Prostate gland (tissue), 2 donors: Measurements from ENCODE around the gene RUBCN. TPM values are rescaled to one million over a fixed set of nuclear protein-coding genes. Genes with fewer than 3 reads are reported as not detected.
A peak's percentile ranks its signal among the peaks of the same experiment; 100 is the strongest.

Experiments used
- DNase-seq: peaks from one replicate; pipeline ENCODE4 v3.0.0-alpha.2; 2019; ENCODE audit warnings: low spot score
- H3K27ac ChIP-seq, 2 donors: fragments of 200-600 bp; sonication (generic); 2 replicates each; pipeline ENCODE4 v1.5.1; 2017 to 2019
- H3K27me3 ChIP-seq: fragments of 200-600 bp; sonication (generic); replicated peaks from 2 replicates; pipeline ENCODE4 v1.5.1; 2019; ENCODE audit not compliant: insufficient read depth
- H3K36me3 ChIP-seq, 2 donors: fragments of 200-600 bp; sonication (generic); 1 replicate in 1 of 2; 2 replicates in 1 of 2; pipeline versions ENCODE4 v1.5.1 to v1.8.1; 2017 to 2019
- H3K4me1 ChIP-seq: fragments of 200-600 bp; sonication (generic); replicated peaks from 2 replicates; pipeline ENCODE4 v1.5.1; 2019
- H3K4me3 ChIP-seq, 2 donors: fragments of 200-600 bp; sonication (generic); 2 replicates each; pipeline ENCODE4 v1.5.1; 2017 to 2019
- H3K9me3 ChIP-seq: fragments of 200-600 bp; sonication (generic); 2 replicates; pipeline ENCODE4 v1.5.1; 2017
- POLR2A ChIP-seq: fragments of 450-650 bp; IDR thresholded peaks from one replicate; pipeline ENCODE4 v1.6.1; 2016; ENCODE audit warnings: antibody characterized with exemption, mild to moderate bottlenecking
- POLR2AphosphoS5 ChIP-seq: sonication (generic); formaldehyde crosslinking; IDR thresholded peaks from one replicate; pipeline ENCODE4 v1.6.1; 2017; ENCODE audit warnings: antibody characterized with exemption
- WGBS: methylation state at CpG from one replicate; pipeline ENCODE4 v1.1.5; 2018; 5-methylcytosine and 5-hydroxymethylcytosine counted together
- intact Hi-C: fragments of 100-400 bp; cut with DNase I; formaldehyde crosslinking; loops from one replicate; pipeline ENCODE4 v1.14.2; 2022
- total RNA-seq, 2 donors: library from RNA; depleted of rRNA; stranded (reverse); fragments of >200 nt; gene quantifications; one replicate each; pipeline ENCODE4 v1.1.0, GENCODE V29; 2016
- TF ChIP-seq, protein P1 (sequence below), 4 experiments: fragments of 200-600 bp in 2 of 4; fragments of 450-650 bp in 2 of 4; sonication (generic) in 2 of 4; IDR thresholded peaks; 1 replicate in 3 of 4; 2 replicates in 1 of 4; pipeline ENCODE4 v1.5.1; 2016 to 2019; ENCODE audit warnings: antibody characterized with exemption in 4 of 4, mild to moderate bottlenecking in 2 of 4, moderate library complexity in 2 of 4

Gene RUBCN
- 100 to 1,000 TPM in 1 of 2 donors, 10 to 100 TPM in 1; 32.2 to 121 TPM for total RNA-seq

DNA sequence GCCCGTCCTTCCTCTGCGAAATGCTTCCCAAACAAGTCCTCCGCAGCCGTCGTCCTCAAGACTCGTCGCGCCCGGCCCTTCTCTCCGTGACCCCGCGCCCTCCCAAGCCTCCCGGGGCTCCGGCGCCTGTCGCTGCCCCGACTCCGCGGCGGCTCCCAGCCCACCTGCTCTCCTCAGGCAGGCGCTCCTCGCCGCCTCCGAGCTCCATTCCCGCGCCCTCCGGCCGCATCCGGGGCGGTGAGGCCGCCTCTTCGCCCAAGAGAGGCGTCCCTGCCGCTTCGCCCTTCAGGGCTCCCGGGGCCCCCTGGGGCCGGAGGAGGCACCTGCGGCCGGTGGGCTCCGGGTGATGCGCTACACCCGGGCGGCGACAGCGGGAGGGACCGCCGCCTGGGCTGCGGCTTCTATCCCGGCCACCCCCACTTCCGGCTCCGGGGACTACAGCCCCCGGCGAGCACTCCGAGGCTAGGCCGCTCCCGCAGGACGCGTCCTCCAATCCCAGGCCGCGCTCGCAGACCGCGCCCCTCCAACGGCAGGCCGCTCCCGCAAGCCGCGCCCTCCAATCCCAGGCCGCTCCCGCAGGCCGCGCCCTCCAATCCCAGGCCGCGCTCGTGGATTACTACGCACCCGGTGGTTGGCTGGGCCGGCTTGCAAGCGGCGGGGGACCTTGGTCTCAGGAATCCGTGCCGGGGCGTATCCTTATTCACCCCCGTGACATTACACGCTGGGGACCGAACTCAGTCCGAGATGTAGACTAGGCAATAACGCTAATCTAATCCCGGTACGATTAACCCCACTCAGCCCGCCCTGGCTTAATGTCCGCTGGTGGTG, at the start of gene RUBCN:
Gene RUBCN, minus strand, starts transcription at position 414 of the 828 bp plus-strand sequence. Its CDS starts 185 bp downstream, at position 229.
- DNase-seq = peak; percentile 94
- peak within 1 kb of the TSS; percentile 94 to 95 for H3K4me3 ChIP-seq
- peak within 1 kb of the TSS; percentile 84 to 85 for H3K27ac ChIP-seq
- H3K27me3 ChIP-seq = no peaks in the 10 kb centered on the region
- intact Hi-C loops = no loop called here
- no peaks in the 10 kb centered on the region for H3K4me1 ChIP-seq
- TF ChIP-seq POLR2A (peak; percentile 87), POLR2AphosphoS5 (peak; percentile 89)
- TF ChIP-seq, protein P1, sequence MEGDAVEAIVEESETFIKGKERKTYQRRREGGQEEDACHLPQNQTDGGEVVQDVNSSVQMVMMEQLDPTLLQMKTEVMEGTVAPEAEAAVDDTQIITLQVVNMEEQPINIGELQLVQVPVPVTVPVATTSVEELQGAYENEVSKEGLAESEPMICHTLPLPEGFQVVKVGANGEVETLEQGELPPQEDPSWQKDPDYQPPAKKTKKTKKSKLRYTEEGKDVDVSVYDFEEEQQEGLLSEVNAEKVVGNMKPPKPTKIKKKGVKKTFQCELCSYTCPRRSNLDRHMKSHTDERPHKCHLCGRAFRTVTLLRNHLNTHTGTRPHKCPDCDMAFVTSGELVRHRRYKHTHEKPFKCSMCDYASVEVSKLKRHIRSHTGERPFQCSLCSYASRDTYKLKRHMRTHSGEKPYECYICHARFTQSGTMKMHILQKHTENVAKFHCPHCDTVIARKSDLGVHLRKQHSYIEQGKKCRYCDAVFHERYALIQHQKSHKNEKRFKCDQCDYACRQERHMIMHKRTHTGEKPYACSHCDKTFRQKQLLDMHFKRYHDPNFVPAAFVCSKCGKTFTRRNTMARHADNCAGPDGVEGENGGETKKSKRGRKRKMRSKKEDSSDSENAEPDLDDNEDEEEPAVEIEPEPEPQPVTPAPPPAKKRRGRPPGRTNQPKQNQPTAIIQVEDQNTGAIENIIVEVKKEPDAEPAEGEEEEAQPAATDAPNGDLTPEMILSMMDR (IDR thresholded peaks at IDR 0.05) = peak in 1 of 4 experiments; percentile 30
- no peaks in the 10 kb centered on the region for H3K9me3 ChIP-seq
- H3K36me3 ChIP-seq = no peaks in the 10 kb centered on the region
- 1% methylated on average over 91 of the region's 92 CpGs for WGBS

DNA sequence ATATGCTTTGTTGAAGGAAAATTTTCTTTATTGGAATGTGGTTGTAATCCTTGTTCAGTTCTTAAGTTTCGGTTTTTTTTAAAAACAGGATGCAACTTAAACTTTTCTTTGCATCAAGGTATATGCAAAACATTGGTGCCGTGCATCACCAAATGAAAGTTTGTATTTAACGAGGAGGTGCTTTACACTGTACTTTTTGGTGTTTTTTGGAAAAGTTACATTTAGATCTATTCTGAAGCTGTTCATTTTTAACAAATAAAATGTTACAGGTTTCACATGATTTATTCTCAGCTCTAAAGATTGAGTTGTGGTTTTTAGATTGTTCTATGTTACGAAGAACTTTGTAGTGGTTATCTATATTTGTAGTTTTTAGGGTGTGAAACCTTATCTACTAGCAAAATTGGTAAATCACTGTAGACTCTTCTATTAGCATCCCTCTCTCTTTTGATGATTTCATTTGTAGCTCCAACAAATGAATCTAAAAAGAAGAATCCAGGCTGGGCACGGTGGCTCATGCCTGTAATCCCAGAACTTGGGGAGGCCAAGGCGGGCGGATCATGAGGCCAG, 47.4 kb upstream of the RUBCN start:
- H3K36me3 ChIP-seq = no peaks in the 10 kb centered on the region
- no peaks in the 10 kb centered on the region for H3K9me3 ChIP-seq
- H3K4me1 ChIP-seq = no peaks in the 10 kb centered on the region
- TF ChIP-seq POLR2AphosphoS5 (no peak), POLR2A (no peak)
- TF ChIP-seq, protein P1 (IDR thresholded peaks at IDR 0.05) = no peak
- H3K27me3 ChIP-seq = no peaks in the 10 kb centered on the region
- intact Hi-C loops = no loop called here
- WGBS = 96% methylated on average over 7 of the region's 7 CpGs
- H3K27ac ChIP-seq = no peak overlapping the region
- no peak for DNase-seq
- no peak overlapping the region for H3K4me3 ChIP-seq

DNA sequence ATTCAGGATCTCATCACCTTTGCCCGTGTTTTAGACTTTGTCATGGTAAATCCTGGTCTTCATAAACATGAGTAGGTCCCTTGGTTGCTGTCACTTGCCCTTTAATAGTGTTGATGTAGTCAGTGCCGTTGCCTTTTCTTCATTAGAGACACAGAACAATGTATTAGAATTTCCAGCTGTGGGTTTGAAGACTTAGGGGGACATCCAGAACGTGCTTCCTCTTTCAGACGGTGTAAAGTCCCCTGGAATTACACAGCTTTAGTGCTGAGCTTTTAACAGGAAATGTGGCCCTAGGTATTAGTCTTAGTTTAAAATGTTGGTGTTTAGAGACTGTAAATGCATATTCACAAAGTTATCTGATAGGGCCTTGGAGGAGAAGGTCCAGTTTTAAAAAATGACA, 45.5 kb upstream of the RUBCN start:
- intact Hi-C loops = no loop called here
- no peak for DNase-seq
- H3K36me3 ChIP-seq = peaks cover 7 to 10% of the 10 kb centered on the region in 2 donors

DNA sequence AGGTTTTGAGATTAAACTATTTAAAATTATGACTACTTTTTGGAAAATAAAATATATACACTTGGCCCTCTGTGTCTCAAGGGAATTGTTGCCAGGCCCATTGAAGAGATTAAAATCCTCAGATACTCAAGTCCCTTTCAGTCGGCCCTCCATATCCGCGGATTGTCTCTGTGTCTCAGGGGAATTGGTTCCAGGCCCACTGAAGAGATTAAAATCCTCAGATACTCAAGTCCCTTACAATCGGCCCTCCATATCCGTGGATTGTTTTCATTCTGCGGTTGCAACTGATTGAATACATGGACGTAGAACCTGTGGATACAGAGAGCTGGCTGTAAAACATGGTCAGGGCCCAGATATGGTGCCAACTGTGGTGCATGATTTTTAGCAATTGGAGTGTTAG, 38.6 kb upstream of the RUBCN start:
- TF ChIP-seq, protein P1 (IDR thresholded peaks at IDR 0.05) = no peak
- TF ChIP-seq POLR2AphosphoS5 (no peak), POLR2A (no peak)
- Histone ChIP-seq H3K27me3 (no peaks in the 10 kb centered on the region), H3K4me3 (no peak overlapping the region), H3K4me1 (no peaks in the 10 kb centered on the region), H3K27ac (no peak overlapping the region), H3K9me3 (no peaks in the 10 kb centered on the region), H3K36me3 (peaks cover 7 to 18% of the 10 kb centered on the region in 2 donors)
- DNase-seq = no peak
- 88% methylated on average over 7 of the region's 7 CpGs for WGBS
- intact Hi-C loops = no loop called here

More for the DNA sequence above, 45.5 kb upstream of the RUBCN start:
- Histone ChIP-seq H3K4me3 (no peak overlapping the region), H3K27ac (no peak overlapping the region), H3K9me3 (no peaks in the 10 kb centered on the region), H3K4me1 (no peaks in the 10 kb centered on the region), H3K27me3 (no peaks in the 10 kb centered on the region)
- TF ChIP-seq, protein P1 (IDR thresholded peaks at IDR 0.05) = no peak
- TF ChIP-seq POLR2A (no peak), POLR2AphosphoS5 (no peak)
- WGBS = 77% methylated on average over 4 of the region's 4 CpGs

DNA sequence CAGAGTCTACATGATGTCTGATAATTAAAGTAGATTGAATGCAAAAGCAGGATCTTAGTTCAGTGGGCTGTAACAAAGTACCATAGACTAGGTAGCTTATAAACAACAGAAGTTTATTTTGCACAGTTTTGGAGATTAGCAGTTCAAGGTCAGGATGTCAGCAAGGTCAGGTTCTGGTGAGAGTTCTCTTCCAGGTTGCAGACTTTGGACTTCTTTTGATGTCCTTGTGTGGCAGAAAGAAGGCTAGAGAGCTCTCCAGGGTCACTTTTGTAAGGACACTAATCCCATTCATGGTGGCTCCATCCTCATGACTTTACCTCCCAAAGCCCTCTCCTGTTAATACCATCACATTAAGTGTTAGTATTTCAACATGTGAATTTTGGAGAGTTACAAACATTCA, 25.1 kb upstream of the RUBCN start:
- no peak for TF ChIP-seq POLR2AphosphoS5
- TF ChIP-seq POLR2A = no peak
- TF ChIP-seq, protein P1 (IDR thresholded peaks at IDR 0.05) = no peak
- Histone ChIP-seq H3K9me3 (no peaks in the 10 kb centered on the region), H3K27ac (no peak overlapping the region), H3K27me3 (no peaks in the 10 kb centered on the region), H3K36me3 (no peaks in the 10 kb centered on the region), H3K4me3 (no peak overlapping the region), H3K4me1 (no peaks in the 10 kb centered on the region)
- intact Hi-C loops = no loop called here
- DNase-seq = no peak
